GM12878 (cell line): ENCODE results near the gene IPCEF1. TPM values are rescaled to one million over a fixed set of nuclear protein-coding genes. Genes with fewer than 3 reads are reported as not detected.

Experiments
- ATAC-seq: fragments of 200-7000 bp; cut with Tn5 transposase; 3 replicates; pipeline ENCODE4 v1.9.1; 2020; ENCODE audit warnings: mild to moderate bottlenecking, moderate library complexity
- BruUV-seq: library from RNA; stranded (reverse); fragments of 400-500 nt; replicated peaks from 2 replicates; lab custom pipeline; 2021; lab: Mats Ljungman, UMichigan
- CTCF ChIA-PET: fragments of 300-600 bp; sonication (Branson Sonifier 250); formaldehyde crosslinking; extraction: SDS; loops from one replicate; lab custom pipeline; 2021; ENCODE audit warnings: inconsistent platforms; lab: Yijun Ruan, JAX
- POLR2A ChIA-PET: fragments of 350-600 bp; formaldehyde crosslinking; extraction: SDS; loops from one replicate; lab custom pipeline; 2021; ENCODE audit warnings: inconsistent platforms; lab: Charles Lee
- RAD21 ChIA-PET: fragments of 300-600 bp; sonication (Branson Sonifier 250); formaldehyde crosslinking; loops from one replicate; lab custom pipeline; 2023; ENCODE audit warnings: antibody characterized with exemption; ENCODE audit not compliant: unreplicated experiment; lab: Charles Lee
- SMC1A ChIA-PET: fragments of 300-600 bp; sonication (Branson Sonifier 250); formaldehyde crosslinking; loops from one replicate; lab custom pipeline; 2023; ENCODE audit not compliant: unreplicated experiment, uncharacterized antibody; lab: Charles Lee
- DNase-seq: peaks from one replicate; pipeline ENCODE4 v3.0.0-alpha.2; 2011; ENCODE audit warnings: low read depth, low spot score
- FAIRE-seq: peaks from 3 replicates; lab custom pipeline; 2011; peaks lifted over from hg19 to GRCh38; lab: Jason Lieb, UNC
- H2AFZ ChIP-seq: 2 replicates; pipeline ENCODE4 v1.6.0; 2011; ENCODE audit warnings: low read depth, low read length, control low read depth; ENCODE audit not compliant: control insufficient read depth
- H3K27ac ChIP-seq: 2 replicates; pipeline ENCODE4 v1.5.1; 2011; ENCODE audit warnings: control low read depth; ENCODE audit not compliant: control insufficient read depth, insufficient read depth
- H3K27me3 ChIP-seq, 2 experiments: replicated peaks in 1 of 2; 2 replicates each; pipeline versions ENCODE4 v1.6.0 to v1.6.1; 2011; ENCODE audit warnings: low read length in 1 of 2; ENCODE audit not compliant: control insufficient read depth in 2 of 2, insufficient read depth in 2 of 2
- H3K36me3 ChIP-seq, 2 experiments: 2 replicates each; pipeline ENCODE4 v1.5.1; 2011; ENCODE audit warnings: low read length in 1 of 2; ENCODE audit not compliant: control insufficient read depth in 2 of 2, insufficient read depth in 2 of 2
- H3K4me1 ChIP-seq: 2 replicates; pipeline ENCODE4 v1.6.1; 2011; ENCODE audit warnings: mild to moderate bottlenecking, low read length, moderate library complexity, mixed read lengths; ENCODE audit not compliant: control insufficient read depth, insufficient read depth
- H3K4me2 ChIP-seq: 2 replicates; pipeline ENCODE4 v1.6.0; 2011; ENCODE audit warnings: control low read depth; ENCODE audit not compliant: control insufficient read depth, insufficient read depth
- H3K4me3 ChIP-seq: fragments of 200-600 bp; sonication (generic); 2 replicates; pipeline ENCODE4 v1.5.1; 2016
- H3K79me2 ChIP-seq: 2 replicates; pipeline ENCODE4 v1.6.0; 2011; ENCODE audit warnings: low read length; ENCODE audit not compliant: control insufficient read depth, insufficient read depth
- H3K9ac ChIP-seq: 2 replicates; pipeline ENCODE4 v1.8.0; 2011; ENCODE audit warnings: low read length, control low read depth, mixed read lengths; ENCODE audit not compliant: control insufficient read depth, insufficient read depth
- H3K9me3 ChIP-seq: replicated peaks from 3 replicates; pipeline ENCODE4 v1.5.1; 2011; ENCODE audit warnings: mild to moderate bottlenecking, low read length; ENCODE audit not compliant: control insufficient read depth, insufficient read depth
- H4K20me1 ChIP-seq: 2 replicates; pipeline ENCODE4 v1.6.0; 2011; ENCODE audit not compliant: control insufficient read depth, insufficient read depth
- BACH1 ChIP-seq: fragments of 450-650 bp; IDR thresholded peaks from 2 replicates; pipeline ENCODE4 v1.6.1; 2017; ENCODE audit warnings: mild to moderate bottlenecking, borderline replicate concordance
- BCL3 ChIP-seq: IDR thresholded peaks from 2 replicates; pipeline ENCODE4 v1.6.1; 2011; ENCODE audit warnings: borderline replicate concordance, low read depth, mild to moderate bottlenecking, moderate library complexity, low read length; ENCODE audit not compliant: insufficient read depth, poor library complexity, severe bottlenecking
- BMI1 ChIP-seq: fragments of 450-650 bp; IDR thresholded peaks from 2 replicates; pipeline ENCODE4 v1.6.1; 2016; ENCODE audit warnings: mild to moderate bottlenecking, moderate library complexity, borderline replicate concordance
- CEBPZ ChIP-seq: fragments of 150-350 bp; IDR thresholded peaks from 2 replicates; pipeline ENCODE4 v1.6.1; 2016; ENCODE audit warnings: low read depth, low read length
- ELK1 ChIP-seq: IDR thresholded peaks from 2 replicates; pipeline ENCODE4 v1.6.1; 2012; ENCODE audit warnings: low read depth, low read length, improper control_type of control experiment
- GATAD2B ChIP-seq: fragments of 450-650 bp; conservative IDR thresholded peaks from 2 replicates; pipeline ENCODE4 v1.6.1; 2017; ENCODE audit warnings: low read depth, mild to moderate bottlenecking, moderate library complexity
- IRF5 ChIP-seq: fragments of 450-650 bp; IDR thresholded peaks from 2 replicates; pipeline ENCODE4 v1.6.1; 2017; ENCODE audit warnings: borderline replicate concordance
- NR2F1 ChIP-seq: fragments of 450-650 bp; conservative IDR thresholded peaks from 2 replicates; pipeline ENCODE4 v1.6.1; 2017; ENCODE audit warnings: mild to moderate bottlenecking
- PBX3 ChIP-seq: IDR thresholded peaks from 2 replicates; pipeline ENCODE4 v1.6.1; 2011; ENCODE audit warnings: mild to moderate bottlenecking, low read depth, low read length, moderate library complexity; ENCODE audit not compliant: insufficient replicate concordance
- SIN3A ChIP-seq: IDR thresholded peaks from 2 replicates; pipeline ENCODE4 v1.6.1; 2012; ENCODE audit warnings: low read depth, low read length, improper control_type of control experiment
- WGBS: methylation state at CpG from one replicate; pipeline ENCODE4 v1.1.6; 2016; ENCODE audit warnings: low lambda C conversion rate; ENCODE audit not compliant: insufficient replicate concordance, insufficient coverage; ENCODE audit errors: missing lambda C conversion rate; 5-methylcytosine and 5-hydroxymethylcytosine counted together
- in situ Hi-C: fragments of 300-500 bp; cut with MboI; formaldehyde crosslinking; loops from 9 replicates; pipeline ENCODE4 v1.14.3; 2018; ENCODE audit warnings: mixed read lengths
- intact Hi-C: fragments of 100-400 bp; cut with micrococcal nuclease; formaldehyde crosslinking; loops from one replicate; pipeline ENCODE4 v1.14.2; 2022; ENCODE audit not compliant: unreplicated experiment
- polyA plus RNA-seq, 11 experiments: library from polyadenylated mRNA; depleted of rRNA in 4 of 11; unstranded in 6 of 11; stranded (reverse) in 5 of 11; fragments of >200 nt; fragmentation: Nextera tagmentation in 4 of 11; fragmentation: Illumina TruSeq in 1 of 11; extraction: Ambion mirVana in 4 of 11; extraction: Trizol in 1 of 11; gene quantifications; 1 replicate in 1 of 11; 2 replicates in 10 of 11; pipeline versions ENCODE4 v1.2.1 to v1.2.3, GENCODE V29; 2011 to 2016; ENCODE audit warnings: inconsistent platforms in 2 of 11, missing spikeins in 2 of 11, low read depth in 1 of 11
- total RNA-seq, 4 experiments: library from RNA; depleted of rRNA in 3 of 4; stranded (reverse); fragments of >200 nt in 3 of 4; fragmentation: Illumina TruSeq in 1 of 4; extraction: Trizol in 1 of 4; gene quantifications; 2 replicates each; pipeline versions ENCODE4 v1.2.1 to v1.2.3, GENCODE V29; 2013 to 2021
- TF ChIP-seq, protein P1 (sequence below): fragments of 450-650 bp; IDR thresholded peaks from 2 replicates; pipeline ENCODE4 v1.6.1; 2017; ENCODE audit warnings: mild to moderate bottlenecking, moderate library complexity

The IPCEF1 gene
- total and polyA plus RNA-seq, 10 of the 15 experiments (the other 5 are each of a cell fraction or from before 2014, with no cell fraction given), result 1.3 to 137 (median 4.2) TPM

GRCh38 chr6:154318721-154319120 is 37.9 kb downstream of the IPCEF1 start:
- FAIRE-seq, result no peak
- ChIA-PET POLR2A (interaction anchor here (0.7 kb wide), 1 partner anchor 156 kb away, joined by 5 read pairs; no protein-coding TSS in a partner anchor), RAD21 (no interaction called here), SMC1A (no interaction called here), CTCF (no interaction called here)
- Histone ChIP-seq H3K27me3 (no peaks in the 10 kb centered on the region), H3K36me3 (no peaks in the 10 kb centered on the region), H3K4me2 (no peak overlapping the region), H4K20me1 (no peaks in the 10 kb centered on the region), H3K4me1 (no peaks in the 10 kb centered on the region), H3K9ac (no peak overlapping the region), H2AFZ (no peak overlapping the region), H3K9me3 (no peaks in the 10 kb centered on the region), H3K27ac (no peak overlapping the region), H3K4me3 (no peak overlapping the region), H3K79me2 (no peaks in the 10 kb centered on the region)
- BruUV-seq, result no TSS peak
- intact Hi-C loops (no loop called here), in situ Hi-C loops (no loop called here)
- TF ChIP-seq BMI1 (no peak), NR2F1 (no peak), SIN3A (no peak), IRF5 (no peak), PBX3 (no peak), CEBPZ (no peak), ELK1 (no peak), GATAD2B (no peak), BCL3 (no peak), BACH1 (no peak)
- TF ChIP-seq, protein P1, sequence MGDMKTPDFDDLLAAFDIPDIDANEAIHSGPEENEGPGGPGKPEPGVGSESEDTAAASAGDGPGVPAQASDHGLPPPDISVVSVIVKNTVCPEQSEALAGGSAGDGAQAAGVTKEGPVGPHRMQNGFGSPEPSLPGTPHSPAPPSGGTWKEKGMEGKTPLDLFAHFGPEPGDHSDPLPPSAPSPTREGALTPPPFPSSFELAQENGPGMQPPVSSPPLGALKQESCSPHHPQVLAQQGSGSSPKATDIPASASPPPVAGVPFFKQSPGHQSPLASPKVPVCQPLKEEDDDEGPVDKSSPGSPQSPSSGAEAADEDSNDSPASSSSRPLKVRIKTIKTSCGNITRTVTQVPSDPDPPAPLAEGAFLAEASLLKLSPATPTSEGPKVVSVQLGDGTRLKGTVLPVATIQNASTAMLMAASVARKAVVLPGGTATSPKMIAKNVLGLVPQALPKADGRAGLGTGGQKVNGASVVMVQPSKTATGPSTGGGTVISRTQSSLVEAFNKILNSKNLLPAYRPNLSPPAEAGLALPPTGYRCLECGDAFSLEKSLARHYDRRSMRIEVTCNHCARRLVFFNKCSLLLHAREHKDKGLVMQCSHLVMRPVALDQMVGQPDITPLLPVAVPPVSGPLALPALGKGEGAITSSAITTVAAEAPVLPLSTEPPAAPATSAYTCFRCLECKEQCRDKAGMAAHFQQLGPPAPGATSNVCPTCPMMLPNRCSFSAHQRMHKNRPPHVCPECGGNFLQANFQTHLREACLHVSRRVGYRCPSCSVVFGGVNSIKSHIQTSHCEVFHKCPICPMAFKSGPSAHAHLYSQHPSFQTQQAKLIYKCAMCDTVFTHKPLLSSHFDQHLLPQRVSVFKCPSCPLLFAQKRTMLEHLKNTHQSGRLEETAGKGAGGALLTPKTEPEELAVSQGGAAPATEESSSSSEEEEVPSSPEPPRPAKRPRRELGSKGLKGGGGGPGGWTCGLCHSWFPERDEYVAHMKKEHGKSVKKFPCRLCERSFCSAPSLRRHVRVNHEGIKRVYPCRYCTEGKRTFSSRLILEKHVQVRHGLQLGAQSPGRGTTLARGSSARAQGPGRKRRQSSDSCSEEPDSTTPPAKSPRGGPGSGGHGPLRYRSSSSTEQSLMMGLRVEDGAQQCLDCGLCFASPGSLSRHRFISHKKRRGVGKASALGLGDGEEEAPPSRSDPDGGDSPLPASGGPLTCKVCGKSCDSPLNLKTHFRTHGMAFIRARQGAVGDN, result no peak
- no peak for DNase-seq
- no peak for ATAC-seq
- 0% methylated on average over 1 of the region's 1 CpG for WGBS
